Nephron progenitor cell (in vitro differentiated cells): Measurements from ENCODE around the gene ADARB2.

Experiments
- DNase-seq: peaks from one replicate; pipeline ENCODE4 v3.0.0; 2021
- H3K27ac Mint-ChIP-seq: 2 replicates; pipeline ENCODE4 v1.8.0; 2021; ENCODE audit warnings: mild to moderate bottlenecking, moderate library complexity, mixed read lengths
- H3K27me3 Mint-ChIP-seq: 2 replicates; pipeline ENCODE4 v1.8.0; 2021; ENCODE audit warnings: mild to moderate bottlenecking, low read depth, mixed read lengths; ENCODE audit not compliant: poor library complexity
- H3K36me3 Mint-ChIP-seq: 2 replicates; pipeline ENCODE4 v1.8.0; 2021; ENCODE audit warnings: low read depth, mixed read lengths
- H3K4me1 Mint-ChIP-seq: 2 replicates; pipeline ENCODE4 v1.8.0; 2021; ENCODE audit warnings: mixed read lengths
- H3K4me3 Mint-ChIP-seq: 2 replicates; pipeline ENCODE4 v1.8.0; 2021; ENCODE audit warnings: mild to moderate bottlenecking, moderate library complexity, mixed read lengths
- H3K9me3 Mint-ChIP-seq: 2 replicates; pipeline ENCODE4 v1.8.0; 2021; ENCODE audit warnings: mild to moderate bottlenecking, moderate library complexity, mixed read lengths
- TF ChIP-seq, protein P1 (sequence below): fragments of 200-600 bp; sonication (generic); IDR thresholded peaks from 2 replicates; pipeline ENCODE4 v1.5.0; 2021; ENCODE audit warnings: antibody characterized with exemption

The ADARB2 gene

DNA sequence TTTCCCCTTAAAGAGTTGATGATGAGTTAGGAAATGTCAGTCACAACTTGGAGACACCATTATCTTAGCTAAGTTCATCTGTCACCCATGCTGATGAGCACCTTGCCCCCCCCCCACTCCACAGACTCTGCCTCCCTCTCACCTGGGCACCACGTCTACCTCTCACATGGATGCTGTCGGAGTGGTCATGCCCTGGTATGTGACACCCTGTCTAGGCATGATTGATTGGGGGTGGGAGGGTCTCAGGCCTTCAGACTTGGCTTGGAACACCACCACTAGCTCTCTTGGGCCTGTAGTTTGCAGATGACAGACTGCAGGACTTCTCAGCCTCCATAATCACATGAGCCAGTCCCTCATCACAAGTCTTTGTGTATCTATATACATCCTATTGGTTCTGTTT is 603.2 kb downstream of the ADARB2 start:
- H3K9me3 Mint-ChIP-seq = peaks cover 22% of the 10 kb centered on the region
- H3K4me3 Mint-ChIP-seq = no peak overlapping the region
- peaks cover 10% of the 10 kb centered on the region for H3K27me3 Mint-ChIP-seq
- TF ChIP-seq, protein P1, sequence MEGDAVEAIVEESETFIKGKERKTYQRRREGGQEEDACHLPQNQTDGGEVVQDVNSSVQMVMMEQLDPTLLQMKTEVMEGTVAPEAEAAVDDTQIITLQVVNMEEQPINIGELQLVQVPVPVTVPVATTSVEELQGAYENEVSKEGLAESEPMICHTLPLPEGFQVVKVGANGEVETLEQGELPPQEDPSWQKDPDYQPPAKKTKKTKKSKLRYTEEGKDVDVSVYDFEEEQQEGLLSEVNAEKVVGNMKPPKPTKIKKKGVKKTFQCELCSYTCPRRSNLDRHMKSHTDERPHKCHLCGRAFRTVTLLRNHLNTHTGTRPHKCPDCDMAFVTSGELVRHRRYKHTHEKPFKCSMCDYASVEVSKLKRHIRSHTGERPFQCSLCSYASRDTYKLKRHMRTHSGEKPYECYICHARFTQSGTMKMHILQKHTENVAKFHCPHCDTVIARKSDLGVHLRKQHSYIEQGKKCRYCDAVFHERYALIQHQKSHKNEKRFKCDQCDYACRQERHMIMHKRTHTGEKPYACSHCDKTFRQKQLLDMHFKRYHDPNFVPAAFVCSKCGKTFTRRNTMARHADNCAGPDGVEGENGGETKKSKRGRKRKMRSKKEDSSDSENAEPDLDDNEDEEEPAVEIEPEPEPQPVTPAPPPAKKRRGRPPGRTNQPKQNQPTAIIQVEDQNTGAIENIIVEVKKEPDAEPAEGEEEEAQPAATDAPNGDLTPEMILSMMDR = no peak
- H3K4me1 Mint-ChIP-seq = peaks cover 4% of the 10 kb centered on the region
- DNase-seq = no peak
- no peak overlapping the region for H3K27ac Mint-ChIP-seq
- H3K36me3 Mint-ChIP-seq = peaks cover 57% of the 10 kb centered on the region

DNA sequence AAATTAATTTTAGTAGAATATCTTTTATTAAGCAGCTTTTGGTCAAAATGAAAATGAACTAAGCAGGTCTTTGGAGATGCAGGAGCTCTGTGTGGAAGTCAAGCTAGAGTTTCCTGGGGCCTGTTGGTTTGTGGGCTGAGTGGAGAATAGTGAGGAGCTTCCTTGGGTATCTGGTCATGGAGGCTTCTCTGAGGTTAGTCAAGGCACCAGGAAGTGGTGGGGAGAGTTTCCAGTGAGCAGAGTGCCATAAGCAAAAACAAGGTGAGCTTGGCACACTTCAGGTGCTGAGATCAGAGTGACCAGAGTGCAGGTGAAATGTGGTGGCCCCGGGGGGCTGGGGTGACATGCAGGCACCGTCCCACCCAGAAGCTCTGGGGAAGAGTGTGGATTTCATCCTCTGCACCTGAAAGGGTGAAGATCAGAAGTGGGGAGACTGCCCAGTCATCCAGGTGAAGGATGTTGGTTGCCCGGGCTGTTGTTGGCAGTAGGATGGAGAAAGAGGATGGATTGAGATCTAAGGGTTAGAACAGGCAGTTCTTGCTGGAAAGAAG is 603.8 kb downstream of the ADARB2 start:
- no peak for DNase-seq
- H3K27ac Mint-ChIP-seq = peak overlapping the region; percentile 74
- H3K27me3 Mint-ChIP-seq = peaks cover 7% of the 10 kb centered on the region
- TF ChIP-seq, protein P1 = no peak
- no peak overlapping the region for H3K4me3 Mint-ChIP-seq
- H3K9me3 Mint-ChIP-seq = peaks cover 16% of the 10 kb centered on the region
- H3K4me1 Mint-ChIP-seq = peaks cover 4% of the 10 kb centered on the region
- H3K36me3 Mint-ChIP-seq = peaks cover 57% of the 10 kb centered on the region

DNA sequence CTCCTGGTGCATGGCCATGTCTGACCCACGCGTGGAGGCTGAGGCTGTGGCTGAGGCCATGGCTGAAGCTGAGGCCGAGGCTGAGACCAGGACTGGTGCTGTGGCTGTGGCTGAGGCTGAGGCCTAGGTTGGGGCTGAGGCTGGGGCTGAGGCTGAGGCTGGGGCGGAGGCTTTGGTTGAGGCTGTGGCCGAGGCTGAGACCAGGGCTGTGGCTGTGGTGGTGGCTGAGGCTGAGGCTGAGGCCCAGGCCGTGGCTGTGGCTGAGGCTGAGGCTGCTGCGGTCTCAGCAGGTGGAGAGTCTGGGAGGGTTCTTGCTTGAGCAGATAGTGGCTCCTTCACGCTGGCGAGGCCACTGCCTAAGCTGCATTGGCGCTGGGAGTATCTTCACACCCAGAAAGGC is 604.7 kb downstream of the ADARB2 start:
- no peak for DNase-seq
- Mint-ChIP-seq H3K27me3 (peaks cover 7% of the 10 kb centered on the region), H3K36me3 (peaks cover 60% of the 10 kb centered on the region), H3K4me1 (peaks cover 4% of the 10 kb centered on the region), H3K27ac (no peak overlapping the region), H3K4me3 (no peak overlapping the region), H3K9me3 (peaks cover 11% of the 10 kb centered on the region)
- TF ChIP-seq, protein P1 = no peak

DNA sequence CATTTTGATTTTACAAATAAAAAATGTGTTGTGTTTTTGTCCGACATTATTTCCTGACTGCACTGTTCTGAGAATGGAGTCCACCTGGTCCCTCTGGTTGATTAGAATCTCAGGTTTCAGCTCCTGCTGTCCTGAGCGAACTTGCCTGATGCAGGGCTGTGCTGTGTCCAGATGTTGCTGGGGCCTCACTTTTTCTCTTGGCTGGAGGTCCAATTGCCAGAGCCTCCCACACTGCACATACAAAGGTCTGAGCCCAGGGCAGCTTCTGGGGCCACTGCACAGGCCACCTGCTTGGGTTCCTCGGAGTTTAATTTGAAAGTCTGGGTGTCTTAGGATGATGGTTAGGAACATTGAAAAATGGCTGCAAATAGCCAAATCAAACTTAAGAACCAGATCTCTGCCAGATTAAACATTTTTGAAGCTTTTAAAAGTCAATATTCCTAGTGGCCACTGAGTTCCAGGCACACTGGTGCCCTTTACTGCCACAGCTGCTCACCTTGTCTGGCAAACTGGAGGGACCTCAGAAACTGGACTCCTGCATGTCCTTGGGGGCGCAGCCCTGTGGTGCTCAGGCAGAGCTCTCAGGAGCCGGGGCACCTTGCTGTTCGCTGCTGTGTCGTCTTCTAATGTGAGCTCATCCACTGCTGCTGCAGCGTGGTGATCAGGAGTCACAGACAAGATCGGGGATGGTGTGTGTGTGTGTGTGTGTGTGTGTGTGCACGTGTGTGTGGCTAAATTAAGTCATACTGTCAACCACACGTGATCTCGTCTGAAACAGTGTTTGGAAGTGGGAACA is 606.1 kb downstream of the ADARB2 start:
- no peak overlapping the region for H3K4me3 Mint-ChIP-seq
- TF ChIP-seq, protein P1 = no peak

DNA sequence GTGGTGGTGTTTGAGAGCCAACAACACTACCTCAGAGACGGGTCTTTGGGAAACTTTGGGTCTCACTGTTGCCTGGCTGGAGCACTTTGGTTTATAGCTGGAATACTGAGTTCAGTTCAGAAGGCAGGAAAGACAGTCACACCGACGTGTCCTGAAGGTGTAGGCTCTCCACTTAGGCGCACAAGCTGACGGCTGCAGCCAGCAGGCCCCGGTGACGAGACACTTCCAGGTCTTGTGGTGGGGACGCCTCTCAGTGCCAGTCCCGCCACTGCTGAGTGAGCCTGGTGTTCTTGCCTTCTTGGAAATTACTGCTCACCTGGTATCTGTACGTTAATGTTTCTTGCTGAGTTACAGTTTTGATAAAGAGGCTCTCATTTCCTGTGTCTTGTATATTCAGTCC is 607.1 kb downstream of the ADARB2 start:
- TF ChIP-seq, protein P1 = no peak
- peaks cover 1% of the 10 kb centered on the region for H3K27me3 Mint-ChIP-seq
- H3K4me3 Mint-ChIP-seq = no peak overlapping the region
- no peak for DNase-seq
- H3K9me3 Mint-ChIP-seq = peaks cover 3% of the 10 kb centered on the region
- H3K4me1 Mint-ChIP-seq = peaks cover 16% of the 10 kb centered on the region
- H3K36me3 Mint-ChIP-seq = peaks cover 83% of the 10 kb centered on the region
- no peak overlapping the region for H3K27ac Mint-ChIP-seq

More for the DNA sequence above, 606.1 kb downstream of the ADARB2 start:
- Mint-ChIP-seq H3K9me3 (peaks cover 3% of the 10 kb centered on the region), H3K36me3 (peaks cover 73% of the 10 kb centered on the region), H3K4me1 (peaks cover 7% of the 10 kb centered on the region), H3K27ac (peak overlapping the region; percentile 26), H3K27me3 (peaks cover 3% of the 10 kb centered on the region)
- no peak for DNase-seq
